GM12872 (cell line): ENCODE data around the gene WWC2.

ENCODE experiments used
- CTCF ChIP-seq: IDR thresholded peaks from 3 replicates; pipeline ENCODE4 v1.5.1; 2011; ENCODE audit warnings: low read depth, mild to moderate bottlenecking, low read length, moderate library complexity; ENCODE audit not compliant: insufficient read depth

Gene WWC2

GRCh38 chr4:183155450-183156184 lies 56.6 kb downstream of the WWC2 start:
- TF ChIP-seq CTCF: no peak

DNA sequence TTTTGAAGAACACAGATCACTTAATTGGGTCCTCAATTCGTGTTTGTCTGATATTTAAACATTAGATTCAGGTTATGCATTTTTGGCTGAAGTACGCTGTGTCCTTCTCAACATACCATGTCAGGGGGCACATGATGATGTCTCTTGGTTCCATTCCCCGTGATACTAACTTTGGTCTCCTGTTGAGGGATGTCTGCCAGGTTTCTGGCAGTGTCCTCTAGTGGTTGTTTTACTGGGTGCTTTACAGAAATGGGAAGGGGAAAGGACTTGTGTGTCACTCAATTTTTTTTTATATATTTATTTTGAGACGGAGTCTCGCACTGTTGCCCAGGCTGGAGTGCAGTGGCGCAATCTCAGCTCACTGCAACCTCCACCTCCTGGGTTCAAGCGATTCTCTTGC lies 58.2 kb downstream of the WWC2 start:
- no peak for TF ChIP-seq CTCF

- no peak for TF ChIP-seq CTCF
Observed at GRCh38 chr4:183158062-183158461, 59.0 kb downstream of the WWC2 start.

GRCh38 chr4:183161630-183162029 lies 62.6 kb downstream of the WWC2 start:
- TF ChIP-seq CTCF: no peak

DNA sequence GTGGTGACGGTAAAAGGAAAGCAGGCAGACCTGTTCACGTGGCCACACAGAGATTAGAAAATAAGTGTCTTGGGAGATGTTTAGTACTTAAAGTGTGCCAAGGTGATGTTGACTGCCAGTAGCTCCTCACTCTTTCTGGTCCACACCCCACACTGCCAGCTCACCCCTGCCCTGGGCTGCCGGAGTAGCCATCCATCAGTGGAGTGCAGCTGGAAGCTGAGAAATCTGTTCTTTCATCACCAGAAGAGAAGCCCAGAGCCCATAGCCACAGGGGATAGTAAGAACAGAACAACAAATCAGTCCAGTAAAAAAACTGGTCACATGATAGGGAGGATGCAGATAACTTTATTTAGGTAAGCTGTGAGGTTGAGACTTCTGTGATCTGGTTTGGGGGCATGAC lies 64.1 kb downstream of the WWC2 start:
- no peak for TF ChIP-seq CTCF

- TF ChIP-seq CTCF: no peak
Observed at GRCh38 chr4:183164963-183165362, 65.9 kb downstream of the WWC2 start.

GRCh38 chr4:183165376-183165775 lies 66.3 kb downstream of the WWC2 start:
- no peak for TF ChIP-seq CTCF
